PFSK-1 (cell line): ENCODE measurements around the gene TNNI3K.

Source experiments
- POLR2AphosphoS5 ChIP-seq: IDR thresholded peaks from 2 replicates; pipeline ENCODE4 v1.6.1; 2012; ENCODE audit warnings: low read depth, mild to moderate bottlenecking, control low read depth, low read length, moderate library complexity
- TF ChIP-seq, protein P1 (sequence below), 2 experiments: IDR thresholded peaks; 2 replicates each; pipeline versions ENCODE4 v1.6.1 to v1.8.0; 2011 to 2012; ENCODE audit warnings: low read depth in 2 of 2, low read length in 2 of 2, control low read depth in 1 of 2, inconsistent platforms in 1 of 2, mild to moderate bottlenecking in 1 of 2, moderate library complexity in 1 of 2; ENCODE audit not compliant: insufficient read depth in 1 of 2

DNA sequence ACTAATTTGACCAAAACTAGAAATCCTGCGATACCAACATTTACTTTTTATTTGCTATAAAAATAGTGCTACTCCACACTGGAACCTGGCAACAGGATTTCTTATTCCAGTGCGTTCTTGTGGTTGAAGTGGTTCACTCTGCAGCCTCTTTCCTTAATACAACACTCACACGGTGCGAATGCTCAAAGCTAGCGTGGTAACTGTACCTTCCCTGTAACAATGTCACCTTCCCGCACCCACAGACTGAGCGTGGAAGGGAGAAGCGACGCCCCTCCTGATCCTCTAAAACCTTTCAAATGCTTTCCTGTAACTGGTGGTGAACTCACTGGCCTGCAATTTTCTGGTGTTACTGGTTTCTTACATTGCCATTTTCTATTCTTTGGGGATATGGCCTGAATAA is 145.1 kb downstream of the TNNI3K start:
- TF ChIP-seq POLR2AphosphoS5 = no peak
- TF ChIP-seq, protein P1, sequence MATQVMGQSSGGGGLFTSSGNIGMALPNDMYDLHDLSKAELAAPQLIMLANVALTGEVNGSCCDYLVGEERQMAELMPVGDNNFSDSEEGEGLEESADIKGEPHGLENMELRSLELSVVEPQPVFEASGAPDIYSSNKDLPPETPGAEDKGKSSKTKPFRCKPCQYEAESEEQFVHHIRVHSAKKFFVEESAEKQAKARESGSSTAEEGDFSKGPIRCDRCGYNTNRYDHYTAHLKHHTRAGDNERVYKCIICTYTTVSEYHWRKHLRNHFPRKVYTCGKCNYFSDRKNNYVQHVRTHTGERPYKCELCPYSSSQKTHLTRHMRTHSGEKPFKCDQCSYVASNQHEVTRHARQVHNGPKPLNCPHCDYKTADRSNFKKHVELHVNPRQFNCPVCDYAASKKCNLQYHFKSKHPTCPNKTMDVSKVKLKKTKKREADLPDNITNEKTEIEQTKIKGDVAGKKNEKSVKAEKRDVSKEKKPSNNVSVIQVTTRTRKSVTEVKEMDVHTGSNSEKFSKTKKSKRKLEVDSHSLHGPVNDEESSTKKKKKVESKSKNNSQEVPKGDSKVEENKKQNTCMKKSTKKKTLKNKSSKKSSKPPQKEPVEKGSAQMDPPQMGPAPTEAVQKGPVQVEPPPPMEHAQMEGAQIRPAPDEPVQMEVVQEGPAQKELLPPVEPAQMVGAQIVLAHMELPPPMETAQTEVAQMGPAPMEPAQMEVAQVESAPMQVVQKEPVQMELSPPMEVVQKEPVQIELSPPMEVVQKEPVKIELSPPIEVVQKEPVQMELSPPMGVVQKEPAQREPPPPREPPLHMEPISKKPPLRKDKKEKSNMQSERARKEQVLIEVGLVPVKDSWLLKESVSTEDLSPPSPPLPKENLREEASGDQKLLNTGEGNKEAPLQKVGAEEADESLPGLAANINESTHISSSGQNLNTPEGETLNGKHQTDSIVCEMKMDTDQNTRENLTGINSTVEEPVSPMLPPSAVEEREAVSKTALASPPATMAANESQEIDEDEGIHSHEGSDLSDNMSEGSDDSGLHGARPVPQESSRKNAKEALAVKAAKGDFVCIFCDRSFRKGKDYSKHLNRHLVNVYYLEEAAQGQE (IDR thresholded peaks at IDR 0.05; ENCODE audit: insufficient read depth in 1 of 2, low read depth in 2 of 2, low read length in 2 of 2) = no peak
